Sigmoid colon (tissue), 7 donors: ENCODE results near the gene PDGFA. TPM values are rescaled to one million over a fixed set of nuclear protein-coding genes. Genes with fewer than 3 reads are reported as not detected.

ENCODE experiments used
- DNase-seq: peaks from one replicate; pipeline ENCODE4 v3.0.0-alpha.2; 2019
- H3K27ac ChIP-seq, 4 donors: fragments of 200-600 bp; sonication (generic); one replicate each; pipeline ENCODE4 v1.5.1; 2016 to 2019; ENCODE audit warnings: mild to moderate bottlenecking in 1 of 4
- H3K27me3 ChIP-seq, 3 donors: fragments of 200-600 bp; sonication (generic); one replicate each; pipeline ENCODE4 v1.5.1; 2019; ENCODE audit warnings: mild to moderate bottlenecking in 1 of 3
- H3K36me3 ChIP-seq, 4 donors: fragments of 200-600 bp; sonication (generic); one replicate each; pipeline ENCODE4 v1.5.1; 2016 to 2019
- H3K4me1 ChIP-seq, 4 donors: fragments of 200-600 bp; sonication (generic); one replicate each; pipeline ENCODE4 v1.5.1; 2017 to 2019
- H3K4me3 ChIP-seq, 4 donors: fragments of 200-600 bp; sonication (generic); one replicate each; pipeline ENCODE4 v1.5.1; 2017 to 2019; ENCODE audit warnings: mild to moderate bottlenecking in 2 of 4, moderate library complexity in 1 of 4
- H3K9me3 ChIP-seq, 4 donors: fragments of 200-600 bp in 3 of 4; sonication (generic) in 3 of 4; one replicate each; pipeline versions ENCODE4 v1.5.1 to v1.6.1; 2013 to 2019
- EP300 ChIP-seq, 4 donors: sonication (generic); formaldehyde crosslinking; IDR thresholded peaks; one replicate each; pipeline ENCODE4 v1.6.1; 2017; ENCODE audit warnings: antibody characterized with exemption in 4 of 4
- POLR2A ChIP-seq, 2 donors: fragments of 450-650 bp; IDR thresholded peaks; one replicate each; pipeline ENCODE4 v1.6.1; 2016; ENCODE audit warnings: antibody characterized with exemption in 2 of 2, mild to moderate bottlenecking in 2 of 2, moderate library complexity in 2 of 2
- POLR2AphosphoS5 ChIP-seq, 4 donors: sonication (generic); formaldehyde crosslinking; IDR thresholded peaks; one replicate each; pipeline ENCODE4 v1.6.1; 2017; ENCODE audit warnings: antibody characterized with exemption in 4 of 4
- whole genome bisulfite sequencing, 2 donors: extraction: QIAGEN DNeasy Blood & Tissue Kit; methylation state at CpG; one replicate each; pipeline ENCODE4 v1.1.7; 2013; 5-methylcytosine and 5-hydroxymethylcytosine counted together
- intact Hi-C: fragments of 100-400 bp; cut with DNase I; formaldehyde crosslinking; loops from one replicate; pipeline ENCODE4 v1.15.1; 2023
- polyA plus RNA-seq, 3 donors: library from polyadenylated mRNA; stranded (reverse); fragments of 200-250 nt; gene quantifications; one replicate each; pipeline ENCODE4 v1.2.3, GENCODE V29; 2013
- total RNA-seq, 4 donors: library from RNA; depleted of rRNA; stranded (reverse); fragments of >200 nt; gene quantifications; one replicate each; pipeline ENCODE4 v1.1.0, GENCODE V29; 2016
- TF ChIP-seq, protein P1 (sequence below), 4 experiments: fragments of 450-650 bp in 3 of 4; fragments of 200-600 bp in 1 of 4; IDR thresholded peaks; one replicate each; pipeline ENCODE4 v1.5.1; 2016 to 2019; ENCODE audit warnings: antibody characterized with exemption in 4 of 4, mild to moderate bottlenecking in 3 of 4, moderate library complexity in 2 of 4
- donor health status: healthy with polysubstance abuse.
- donor health status: Bipolar disorder and iron deficiency.
- donor health status: healthy.

Gene PDGFA
- total and polyA plus RNA-seq, 7 donors = 19.7 to 38.5 (median 33.9) TPM

DNA sequence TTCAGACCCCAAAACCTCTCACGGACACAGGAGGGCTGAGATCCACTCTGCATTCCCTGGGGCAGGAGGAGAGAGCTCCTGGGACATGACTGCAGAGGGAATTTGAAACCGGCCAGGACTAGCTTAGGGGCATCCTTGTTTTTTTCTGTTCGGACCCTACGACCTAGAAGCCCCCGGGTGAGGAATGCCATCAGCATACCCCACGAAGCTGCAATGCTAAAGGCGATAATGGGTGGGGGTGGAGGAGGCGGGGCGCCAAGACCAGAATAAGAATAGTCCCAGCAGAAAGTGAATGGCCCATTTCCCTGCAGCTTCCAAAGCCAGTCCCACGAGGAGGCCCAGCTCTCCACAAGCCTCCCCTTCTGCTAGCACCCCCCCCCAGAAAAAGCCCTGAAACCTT is 4.0 kb downstream of the PDGFA start:
- peaks cover 0 to 3% (median 0%) of the 10 kb centered on the region in 3 donors for H3K27me3 ChIP-seq

DNA sequence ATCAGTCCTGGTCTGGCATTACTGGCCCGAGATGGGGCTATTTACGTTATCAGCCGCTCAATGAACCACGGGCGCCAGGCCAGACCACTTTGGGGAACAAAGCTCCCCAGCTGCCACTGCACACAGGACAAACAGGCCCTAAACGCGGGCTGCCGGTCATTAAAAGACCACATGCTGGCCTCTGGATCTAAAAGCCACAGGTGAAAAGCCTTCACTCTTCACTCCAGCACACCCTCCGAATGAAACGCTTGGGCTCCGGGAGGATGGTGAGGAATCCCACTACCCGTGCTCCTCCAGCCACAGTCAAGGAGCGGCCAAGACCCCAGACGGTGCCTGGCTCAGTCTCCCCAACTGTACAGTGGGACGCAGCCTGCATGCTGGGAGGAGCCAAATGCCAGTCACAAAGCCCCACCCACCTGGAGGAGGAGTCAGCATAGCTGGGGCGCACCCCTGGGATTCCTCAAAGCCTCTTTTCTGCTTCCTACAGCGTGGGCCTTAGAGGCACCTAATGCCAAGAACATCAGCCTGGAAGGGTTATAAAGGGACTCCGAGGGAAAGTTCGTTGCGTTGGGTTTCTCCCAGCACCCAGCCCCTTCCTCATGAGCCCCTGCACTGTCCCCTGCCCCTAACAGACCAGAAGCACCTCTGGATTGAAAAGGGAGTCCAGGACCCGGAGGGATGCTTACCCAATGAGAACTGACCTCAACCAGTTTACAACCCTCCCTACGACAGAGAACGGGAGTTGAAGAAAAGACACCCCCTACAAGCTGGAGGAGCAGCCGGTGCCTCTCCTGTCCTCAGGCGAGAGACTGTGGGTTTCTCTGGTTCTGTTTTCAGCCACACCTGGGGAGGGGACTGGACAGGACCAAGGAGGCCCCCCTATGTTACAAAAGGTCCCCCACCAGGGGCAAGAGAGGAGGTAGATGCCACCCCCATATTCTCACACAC is 4.7 kb downstream of the PDGFA start:
- Histone ChIP-seq H3K27me3 (no peaks in the 10 kb centered on the region), H3K9me3 (no peaks in the 10 kb centered on the region), H3K4me1 (peaks cover 0 to 61% (median 50%) of the 10 kb centered on the region in 4 donors), H3K27ac (peak overlapping the region; percentile 89 to 96 (median 93)), H3K4me3 (no peak overlapping the region), H3K36me3 (peaks cover 0 to 24% (median 4%) of the 10 kb centered on the region in 4 donors)
- intact Hi-C loops = loop anchor here (5.0 to 10.0 kb wide), 4 partner anchors 152 to 1020 kb away; partner anchors contain the start of genes GET4 and MAFK
- DNase-seq = no peak
- TF ChIP-seq, protein P1, sequence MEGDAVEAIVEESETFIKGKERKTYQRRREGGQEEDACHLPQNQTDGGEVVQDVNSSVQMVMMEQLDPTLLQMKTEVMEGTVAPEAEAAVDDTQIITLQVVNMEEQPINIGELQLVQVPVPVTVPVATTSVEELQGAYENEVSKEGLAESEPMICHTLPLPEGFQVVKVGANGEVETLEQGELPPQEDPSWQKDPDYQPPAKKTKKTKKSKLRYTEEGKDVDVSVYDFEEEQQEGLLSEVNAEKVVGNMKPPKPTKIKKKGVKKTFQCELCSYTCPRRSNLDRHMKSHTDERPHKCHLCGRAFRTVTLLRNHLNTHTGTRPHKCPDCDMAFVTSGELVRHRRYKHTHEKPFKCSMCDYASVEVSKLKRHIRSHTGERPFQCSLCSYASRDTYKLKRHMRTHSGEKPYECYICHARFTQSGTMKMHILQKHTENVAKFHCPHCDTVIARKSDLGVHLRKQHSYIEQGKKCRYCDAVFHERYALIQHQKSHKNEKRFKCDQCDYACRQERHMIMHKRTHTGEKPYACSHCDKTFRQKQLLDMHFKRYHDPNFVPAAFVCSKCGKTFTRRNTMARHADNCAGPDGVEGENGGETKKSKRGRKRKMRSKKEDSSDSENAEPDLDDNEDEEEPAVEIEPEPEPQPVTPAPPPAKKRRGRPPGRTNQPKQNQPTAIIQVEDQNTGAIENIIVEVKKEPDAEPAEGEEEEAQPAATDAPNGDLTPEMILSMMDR (IDR thresholded peaks at IDR 0.05) = no peak
- peak in 3 of 4 donors; percentile 34 to 46 (median 44) for TF ChIP-seq POLR2AphosphoS5 (IDR thresholded peaks at IDR 0.05)
- WGBS, 2 donors = 28 to 74% methylated on average over 25 of the region's 25 CpGs

More for the DNA sequence above, 4.0 kb downstream of the PDGFA start:
- Histone ChIP-seq H3K4me3 (no peak overlapping the region), H3K27ac (peak overlapping the region; percentile 89 to 96 (median 93)), H3K4me1 (peaks cover 0 to 68% (median 56%) of the 10 kb centered on the region in 4 donors), H3K36me3 (peaks cover 0 to 20% (median 0%) of the 10 kb centered on the region in 4 donors), H3K9me3 (no peaks in the 10 kb centered on the region)
- TF ChIP-seq EP300 (IDR thresholded peaks at IDR 0.05) = no peak
- no peak for TF ChIP-seq POLR2A (IDR thresholded peaks at IDR 0.05)
- TF ChIP-seq, protein P1 (IDR thresholded peaks at IDR 0.05) = no peak
- TF ChIP-seq POLR2AphosphoS5 (IDR thresholded peaks at IDR 0.05) = no peak
- no peak for DNase-seq
- 60 to 78% methylated on average over 10 of the region's 10 CpGs for WGBS, 2 donors
- intact Hi-C loops = loop anchor here (2.0 to 10.0 kb wide), 5 partner anchors 152 to 1019 kb away; partner anchors contain the start of genes GET4 and MAFK

DNA sequence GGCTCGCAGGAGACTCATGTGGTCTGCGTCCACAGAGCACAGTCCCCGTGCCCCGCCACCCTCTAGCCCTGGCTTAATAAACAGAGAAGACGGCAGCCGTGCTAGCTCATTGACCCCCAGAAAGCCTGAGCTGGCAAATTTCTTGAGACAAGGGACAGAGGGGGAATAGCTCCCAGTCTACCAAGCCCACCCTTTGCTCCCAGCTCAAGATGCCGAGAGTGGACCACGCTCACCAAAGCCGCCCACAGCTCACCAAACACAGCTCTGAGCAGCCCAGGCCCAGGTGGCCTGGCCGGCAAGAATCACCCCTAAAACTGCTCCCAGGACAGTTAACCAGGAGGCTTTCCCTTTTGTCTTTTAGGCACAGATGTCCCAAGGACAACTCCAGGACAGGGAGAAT is 5.4 kb downstream of the PDGFA start:
- 85 to 87% methylated on average over 10 of the region's 10 CpGs for WGBS, 2 donors
- TF ChIP-seq, protein P1 (IDR thresholded peaks at IDR 0.05) = no peak
- no peak for TF ChIP-seq EP300 (IDR thresholded peaks at IDR 0.05)
- Histone ChIP-seq H3K4me3 (no peak overlapping the region), H3K4me1 (peaks cover 0 to 60% (median 49%) of the 10 kb centered on the region in 4 donors), H3K36me3 (peaks cover 3 to 29% (median 9%) of the 10 kb centered on the region in 4 donors), H3K27ac (peak overlapping the region; percentile 89 to 96 (median 93)), H3K27me3 (no peaks in the 10 kb centered on the region), H3K9me3 (no peaks in the 10 kb centered on the region)
- intact Hi-C loops = loop anchor here (10.0 kb wide), 2 partner anchors 361 to 1021 kb away; partner anchors contain the start of genes GET4 and MAFK
- DNase-seq = no peak

DNA sequence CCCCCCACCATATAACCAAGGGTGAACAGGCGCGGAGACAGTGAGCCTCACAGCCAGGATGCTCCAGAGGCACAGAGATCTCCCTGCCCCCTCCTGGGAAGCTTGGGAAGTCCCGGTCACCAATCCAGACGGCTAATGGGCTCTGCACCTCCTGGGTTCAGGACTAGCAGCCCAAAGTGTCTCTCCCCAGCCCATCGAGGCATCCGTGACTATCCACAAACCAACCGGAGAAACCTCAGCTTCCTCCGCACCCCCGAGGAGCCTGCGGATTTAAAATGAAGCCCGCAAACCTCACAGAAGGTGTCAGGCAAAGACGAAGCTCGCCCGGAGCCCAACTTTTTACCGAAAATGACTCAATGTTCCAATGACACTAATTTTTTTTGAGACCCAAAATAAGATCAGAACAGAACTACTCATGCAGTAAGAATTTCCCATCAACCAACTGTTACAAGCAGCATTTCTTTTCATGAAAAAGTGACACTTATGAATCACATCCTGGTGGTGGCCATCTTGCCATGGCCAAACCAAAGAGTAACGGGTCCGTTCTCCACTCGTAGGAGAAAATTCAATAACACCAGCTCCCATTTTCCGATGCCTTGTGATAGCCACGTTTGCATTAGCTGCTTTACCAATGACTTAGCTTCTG is 6.0 kb downstream of the PDGFA start:
- 62 to 82% methylated on average over 20 of the region's 20 CpGs for WGBS, 2 donors
- Histone ChIP-seq H3K27ac (peak overlapping the region; percentile 89 to 96 (median 93)), H3K27me3 (no peaks in the 10 kb centered on the region), H3K9me3 (no peaks in the 10 kb centered on the region), H3K36me3 (peaks cover 8 to 35% (median 15%) of the 10 kb centered on the region in 4 donors), H3K4me3 (no peak overlapping the region), H3K4me1 (peaks cover 0 to 57% (median 48%) of the 10 kb centered on the region in 4 donors)
- intact Hi-C loops = loop anchor here (10.0 kb wide), 2 partner anchors 361 to 1021 kb away; partner anchors contain the start of genes GET4 and MAFK
- TF ChIP-seq POLR2AphosphoS5 (IDR thresholded peaks at IDR 0.05) = peak in 2 of 4 donors; percentile 12 to 44
- TF ChIP-seq EP300 (IDR thresholded peaks at IDR 0.05) = no peak
- no peak for DNase-seq
